Gastrocnemius medialis (tissue), 4 donors: ENCODE measurements around the gene AIG1.

Experiments used
- CTCF ChIP-seq, 5 experiments: fragments of 450-650 bp in 3 of 5; fragments of 200-600 bp in 2 of 5; sonication (generic) in 2 of 5; IDR thresholded peaks in 4 of 5; conservative IDR thresholded peaks in 1 of 5; 1 replicate in 4 of 5; 2 replicates in 1 of 5; pipeline ENCODE4 v1.5.1; 2016 to 2019; ENCODE audit warnings: antibody characterized with exemption in 5 of 5, mild to moderate bottlenecking in 3 of 5, moderate library complexity in 3 of 5
- POLR2A ChIP-seq, 2 donors: fragments of 450-650 bp; IDR thresholded peaks; one replicate each; pipeline ENCODE4 v1.6.1; 2017; ENCODE audit warnings: antibody characterized with exemption in 2 of 2, mild to moderate bottlenecking in 2 of 2, moderate library complexity in 2 of 2

GRCh38 chr6:143204045-143204444 lies 143.4 kb downstream of the AIG1 start:
- TF ChIP-seq CTCF (IDR thresholded peaks at IDR 0.05 in 4 of 5, conservative IDR thresholded peaks at IDR 0.05 in 1 of 5) (no peak), POLR2A (IDR thresholded peaks at IDR 0.05) (no peak)
